OCI-LY7 (cell line): ENCODE data around the gene IL24. TPM values are rescaled to one million over a fixed set of nuclear protein-coding genes. Genes with fewer than 3 reads are reported as not detected.
A peak's percentile ranks its signal among the peaks of the same experiment; 100 is the strongest.

Experiments used
- BruUV-seq: library from RNA; stranded (reverse); fragments of 400-500 nt; replicated peaks from 2 replicates; lab custom pipeline; 2021; lab: Mats Ljungman, UMichigan
- CTCF ChIA-PET: fragments of 300-600 bp; sonication (Branson Sonifier 250); formaldehyde crosslinking; loops from one replicate; lab custom pipeline; 2022; ENCODE audit warnings: antibody characterized with exemption; ENCODE audit not compliant: unreplicated experiment; lab: Charles Lee
- POLR2A ChIA-PET: fragments of 300-600 bp; sonication (Branson Sonifier 250); formaldehyde crosslinking; loops from one replicate; lab custom pipeline; 2022; ENCODE audit warnings: antibody characterized with exemption; lab: Charles Lee
- DNase-seq: peaks from one replicate; pipeline ENCODE4 v3.0.0-alpha.2; 2015; ENCODE audit warnings: low spot score
- H2AFZ ChIP-seq: fragments of 200-600 bp; sonication (generic), shearing (Covaris generic); 2 replicates; pipeline ENCODE4 v1.6.1; 2014; ENCODE audit warnings: mild to moderate bottlenecking, antibody characterized with exemption, low read length, moderate library complexity
- H3K27ac ChIP-seq: fragments of 200-600 bp; sonication (generic); 2 replicates; pipeline ENCODE4 v1.5.1; 2014; ENCODE audit warnings: mixed run types, low read depth, mild to moderate bottlenecking, moderate library complexity, low read length, inconsistent platforms; ENCODE audit not compliant: poor library complexity, severe bottlenecking
- H3K36me3 ChIP-seq: fragments of 200-600 bp; sonication (generic); 2 replicates; pipeline ENCODE4 v1.6.1; 2014; ENCODE audit warnings: mild to moderate bottlenecking, antibody characterized with exemption, low read length, moderate library complexity, mixed read lengths; ENCODE audit not compliant: insufficient read depth
- H3K4me1 ChIP-seq: fragments of 200-600 bp; sonication (generic); 2 replicates; pipeline ENCODE4 v1.5.1; 2014; ENCODE audit warnings: mild to moderate bottlenecking, low read length; ENCODE audit not compliant: insufficient read depth, poor library complexity, severe bottlenecking
- H3K4me2 ChIP-seq: fragments of 200-600 bp; sonication (generic); 2 replicates; pipeline ENCODE4 v1.6.1; 2014; ENCODE audit warnings: mild to moderate bottlenecking, low read length
- H3K4me3 ChIP-seq: fragments of 200-600 bp; sonication (generic); 2 replicates; pipeline ENCODE4 v1.5.1; 2014; ENCODE audit warnings: mild to moderate bottlenecking, low read depth, low read length; ENCODE audit not compliant: poor library complexity, severe bottlenecking
- H3K79me2 ChIP-seq: fragments of 200-600 bp; sonication (generic); 2 replicates; pipeline ENCODE4 v1.6.1; 2016; ENCODE audit warnings: low read depth, mild to moderate bottlenecking, low read length, moderate library complexity, mixed read lengths; ENCODE audit not compliant: insufficient read depth
- H3K9me2 ChIP-seq: fragments of 200-600 bp; sonication (generic); 2 replicates; pipeline ENCODE4 v1.6.1; 2016; ENCODE audit warnings: mild to moderate bottlenecking, low read length, mixed read lengths; ENCODE audit not compliant: insufficient read depth
- H3K9me3 ChIP-seq: fragments of 200-600 bp; sonication (generic); 2 replicates; pipeline ENCODE4 v1.6.1; 2014; ENCODE audit warnings: mild to moderate bottlenecking, mixed run types, low read length, mixed read lengths
- H4K20me1 ChIP-seq: fragments of 200-600 bp; sonication (generic); 2 replicates; pipeline ENCODE4 v1.6.1; 2014; ENCODE audit warnings: mild to moderate bottlenecking, antibody characterized with exemption, low read length, moderate library complexity, mixed read lengths; ENCODE audit not compliant: insufficient read depth
- EZH2phosphoT487 ChIP-seq: fragments of 200-600 bp; sonication (generic); IDR thresholded peaks from 2 replicates; pipeline ENCODE4 v1.6.1; 2018; ENCODE audit warnings: low read depth, borderline replicate concordance, mild to moderate bottlenecking, mixed run types, antibody characterized with exemption, low read length, moderate library complexity, mixed read lengths
- intact Hi-C: fragments of 100-400 bp; cut with micrococcal nuclease; formaldehyde crosslinking; loops from one replicate; pipeline ENCODE4 v1.10.0; 2022; ENCODE audit not compliant: unreplicated experiment
- total RNA-seq, 2 experiments: library from RNA; depleted of rRNA in 1 of 2; stranded (reverse); fragments of >200 nt in 1 of 2; shearing (Covaris generic) in 1 of 2; gene quantifications; 2 replicates each; pipeline ENCODE4 v1.2.3, GENCODE V29; 2014 to 2022
- TF ChIP-seq, protein P1 (sequence below): fragments of 200-600 bp; sonication (generic); conservative IDR thresholded peaks from 2 replicates; pipeline ENCODE4 v1.5.1; 2014; ENCODE audit warnings: mild to moderate bottlenecking, antibody characterized with exemption, low read length, moderate library complexity, mixed read lengths

Gene IL24
- total RNA-seq, 2 experiments from 2014 or later: not detected

DNA sequence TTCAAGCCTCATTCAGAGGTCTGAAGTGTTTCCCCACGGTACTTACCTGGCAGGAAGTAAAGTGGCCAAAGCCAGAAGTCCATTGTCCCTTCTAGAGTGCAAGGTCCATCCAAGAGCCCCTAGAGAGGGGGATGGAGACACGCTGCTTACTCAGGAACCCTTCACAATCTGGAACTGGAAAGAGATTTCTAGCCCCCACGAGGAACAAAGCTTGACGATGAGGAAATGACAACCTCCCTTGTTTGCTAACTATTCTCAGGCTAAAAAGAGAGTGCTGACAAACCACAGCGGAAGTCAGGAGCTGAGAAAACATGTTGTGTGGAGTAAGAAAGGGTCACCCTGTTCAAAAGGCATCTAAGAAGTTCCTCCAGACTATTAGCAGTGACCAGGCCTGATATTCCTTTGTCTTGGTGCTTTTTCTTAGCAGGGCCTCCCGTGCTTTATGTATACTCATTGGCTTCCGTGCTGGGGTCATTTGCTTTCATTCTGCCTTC is 24.6 kb downstream of the IL24 start, which contains the start of gene FCMR:
TSS of gene FCMR (minus strand) at position 170 of the 494 bp plus-strand sequence. CDS start at position 83, 87 bp downstream.
- POLR2A ChIA-PET: interaction anchor here (0.7 to 3.1 kb wide), 7 partner anchors 9 to 300 kb away, joined by 3 to 23 read pairs (median 3); no protein-coding TSS in a partner anchor
- peak within 1 kb of the TSS; percentile 39; the same call in 1 of the 2 replicates for H2AFZ ChIP-seq

DNA sequence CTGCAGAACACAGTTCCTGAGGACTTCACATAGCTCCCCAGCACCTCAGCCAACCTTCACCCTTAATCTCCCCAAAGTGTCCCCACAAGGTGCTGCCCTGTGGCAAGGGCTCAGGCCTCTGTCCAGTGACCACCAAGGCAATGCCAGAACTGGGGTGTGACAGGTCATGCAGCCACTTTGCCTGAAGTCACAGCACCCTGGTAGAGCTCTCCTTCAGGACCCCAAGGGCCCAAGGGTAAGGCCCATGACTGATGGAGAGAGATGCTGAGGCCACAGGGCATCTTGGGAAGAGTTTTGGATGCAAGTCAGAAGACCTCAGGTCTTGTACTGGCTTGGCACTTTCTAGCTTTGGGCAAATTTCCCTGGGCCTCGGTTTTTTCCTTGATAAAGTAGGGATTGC is 25.3 kb downstream of the IL24 start:
- Histone ChIP-seq H2AFZ (peak overlapping the region; percentile 39; the same call in 1 of the 2 replicates), H3K27ac (peak overlapping the region; percentile 60), H3K4me1 (peaks cover 47% of the 10 kb centered on the region), H3K79me2 (no peaks in the 10 kb centered on the region), H3K36me3 (no peaks in the 10 kb centered on the region), H3K9me2 (no peaks in the 10 kb centered on the region), H4K20me1 (no peaks in the 10 kb centered on the region), H3K9me3 (no peaks in the 10 kb centered on the region), H3K4me3 (peak overlapping the region; percentile 40), H3K4me2 (peak overlapping the region; percentile 71)
- intact Hi-C loops: loop anchor here (10.0 kb wide), 1 partner anchor 868 kb away; the partner anchor contains the start of gene RHEX
- ChIA-PET CTCF (interaction anchor here (1.9 kb wide), 1 partner anchor 10 kb away, joined by 9 read pairs; no protein-coding TSS in a partner anchor), POLR2A (interaction anchor here (0.7 to 3.1 kb wide), 7 partner anchors 8 to 867 kb away, joined by 3 to 23 read pairs (median 3); no protein-coding TSS in a partner anchor)
- no peak for TF ChIP-seq EZH2phosphoT487
- TF ChIP-seq, protein P1, sequence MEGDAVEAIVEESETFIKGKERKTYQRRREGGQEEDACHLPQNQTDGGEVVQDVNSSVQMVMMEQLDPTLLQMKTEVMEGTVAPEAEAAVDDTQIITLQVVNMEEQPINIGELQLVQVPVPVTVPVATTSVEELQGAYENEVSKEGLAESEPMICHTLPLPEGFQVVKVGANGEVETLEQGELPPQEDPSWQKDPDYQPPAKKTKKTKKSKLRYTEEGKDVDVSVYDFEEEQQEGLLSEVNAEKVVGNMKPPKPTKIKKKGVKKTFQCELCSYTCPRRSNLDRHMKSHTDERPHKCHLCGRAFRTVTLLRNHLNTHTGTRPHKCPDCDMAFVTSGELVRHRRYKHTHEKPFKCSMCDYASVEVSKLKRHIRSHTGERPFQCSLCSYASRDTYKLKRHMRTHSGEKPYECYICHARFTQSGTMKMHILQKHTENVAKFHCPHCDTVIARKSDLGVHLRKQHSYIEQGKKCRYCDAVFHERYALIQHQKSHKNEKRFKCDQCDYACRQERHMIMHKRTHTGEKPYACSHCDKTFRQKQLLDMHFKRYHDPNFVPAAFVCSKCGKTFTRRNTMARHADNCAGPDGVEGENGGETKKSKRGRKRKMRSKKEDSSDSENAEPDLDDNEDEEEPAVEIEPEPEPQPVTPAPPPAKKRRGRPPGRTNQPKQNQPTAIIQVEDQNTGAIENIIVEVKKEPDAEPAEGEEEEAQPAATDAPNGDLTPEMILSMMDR: no peak
- no peak for DNase-seq
- BruUV-seq: no TSS peak

More for the DNA sequence above, 24.6 kb downstream of the IL24 start, which contains the start of gene FCMR:
- Histone ChIP-seq H3K27ac (peak within 1 kb of the TSS; percentile 60), H3K4me2 (peak within 1 kb of the TSS; percentile 71), H3K9me3 (no peaks in the 10 kb centered on the region), H3K9me2 (no peaks in the 10 kb centered on the region), H3K4me1 (peaks cover 47% of the 10 kb centered on the region), H3K36me3 (no peaks in the 10 kb centered on the region), H3K4me3 (peak within 1 kb of the TSS; percentile 40), H3K79me2 (no peaks in the 10 kb centered on the region), H4K20me1 (no peaks in the 10 kb centered on the region)
- peak; percentile 80 for DNase-seq
- TF ChIP-seq EZH2phosphoT487: no peak
- TF ChIP-seq, protein P1: no peak
- intact Hi-C loops: loop anchor here (10.0 kb wide), 1 partner anchor 867 kb away; the partner anchor contains the start of gene RHEX
- no TSS peak for BruUV-seq
- CTCF ChIA-PET: interaction anchor here (0.7 to 1.9 kb wide), 3 partner anchors 9 to 452 kb away, joined by 3 to 9 read pairs (median 3); partner anchors contain the start of gene IKBKE
